ENCODE results near the gene ADARB2.
"Not testable (repeated sequence)": the region's sequence is repeated elsewhere in the genome, so short reads cannot be mapped to it uniquely, and the experiment has no call there.

Gene ADARB2

GRCh38 chr10:1461016-1461415 is 276.3 kb downstream of the ADARB2 start:
- Histone ChIP-seq H4K20me1 (ENCODE audit: control insufficient read depth, insufficient read depth, low read depth, low read length) (no peaks in the 10 kb centered on the region), H3K4me2 (ENCODE audit: low read length) (peak overlapping the region; percentile 65), H3K27ac (ENCODE audit: low read depth, low read length) (peak overlapping the region; percentile 83), H3K79me2 (ENCODE audit: control insufficient read depth, low read length) (no peaks in the 10 kb centered on the region), H3K9me2 (replicated peaks; ENCODE audit: control insufficient read depth, low read length) (no peaks in the 10 kb centered on the region), H3K4me1 (ENCODE audit: control insufficient read depth, low read length) (peaks cover 76% of the 10 kb centered on the region), H3K36me3 (ENCODE audit: control insufficient read depth, low read length) (no peaks in the 10 kb centered on the region), H3F3A (ENCODE audit: control insufficient read depth, insufficient read depth) (peaks cover 7% of the 10 kb centered on the region), H3K27me3 (ENCODE audit: control insufficient read depth, low read length) (no peaks in the 10 kb centered on the region), H3K4me3 (ENCODE audit: low read length) (peak overlapping the region; percentile 49), H3K9me3 (ENCODE audit: control insufficient read depth, insufficient read depth, low read length) (no peaks in the 10 kb centered on the region)
- TF ChIP-seq EZH2phosphoT487 (IDR thresholded peaks at IDR 0.05; ENCODE audit: borderline replicate concordance, low read length), result no peak
- TF ChIP-seq, protein P1, sequence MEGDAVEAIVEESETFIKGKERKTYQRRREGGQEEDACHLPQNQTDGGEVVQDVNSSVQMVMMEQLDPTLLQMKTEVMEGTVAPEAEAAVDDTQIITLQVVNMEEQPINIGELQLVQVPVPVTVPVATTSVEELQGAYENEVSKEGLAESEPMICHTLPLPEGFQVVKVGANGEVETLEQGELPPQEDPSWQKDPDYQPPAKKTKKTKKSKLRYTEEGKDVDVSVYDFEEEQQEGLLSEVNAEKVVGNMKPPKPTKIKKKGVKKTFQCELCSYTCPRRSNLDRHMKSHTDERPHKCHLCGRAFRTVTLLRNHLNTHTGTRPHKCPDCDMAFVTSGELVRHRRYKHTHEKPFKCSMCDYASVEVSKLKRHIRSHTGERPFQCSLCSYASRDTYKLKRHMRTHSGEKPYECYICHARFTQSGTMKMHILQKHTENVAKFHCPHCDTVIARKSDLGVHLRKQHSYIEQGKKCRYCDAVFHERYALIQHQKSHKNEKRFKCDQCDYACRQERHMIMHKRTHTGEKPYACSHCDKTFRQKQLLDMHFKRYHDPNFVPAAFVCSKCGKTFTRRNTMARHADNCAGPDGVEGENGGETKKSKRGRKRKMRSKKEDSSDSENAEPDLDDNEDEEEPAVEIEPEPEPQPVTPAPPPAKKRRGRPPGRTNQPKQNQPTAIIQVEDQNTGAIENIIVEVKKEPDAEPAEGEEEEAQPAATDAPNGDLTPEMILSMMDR (IDR thresholded peaks at IDR 0.05; ENCODE audit: low read depth, low read length, poor library complexity, severe bottlenecking), result no peak

DNA sequence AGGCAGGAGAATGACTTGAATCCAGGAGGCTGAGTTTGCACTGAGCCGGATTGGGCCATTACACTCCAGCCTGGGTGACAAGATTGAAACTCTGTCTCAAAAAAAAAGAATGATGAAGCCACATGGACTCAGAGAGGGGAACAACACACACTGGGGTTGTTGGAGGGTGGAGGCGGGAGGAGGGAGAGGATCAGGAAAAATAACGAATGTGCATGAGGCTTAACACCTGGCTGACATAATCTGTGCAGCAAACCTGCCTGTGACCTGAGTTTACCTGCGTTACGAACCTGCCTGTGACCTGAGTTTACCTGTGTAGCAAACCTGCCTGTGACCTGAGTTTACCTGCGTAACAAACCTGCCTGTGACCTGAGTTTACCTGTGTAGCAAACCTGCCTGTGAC is 277.7 kb downstream of the ADARB2 start:
- H3K9me3 ChIP-seq (ENCODE audit: control insufficient read depth, insufficient read depth, low read length); H3K36me3 ChIP-seq (ENCODE audit: control insufficient read depth, low read length); H3K27ac ChIP-seq (ENCODE audit: low read depth, low read length): not testable (repeated sequence)

DNA sequence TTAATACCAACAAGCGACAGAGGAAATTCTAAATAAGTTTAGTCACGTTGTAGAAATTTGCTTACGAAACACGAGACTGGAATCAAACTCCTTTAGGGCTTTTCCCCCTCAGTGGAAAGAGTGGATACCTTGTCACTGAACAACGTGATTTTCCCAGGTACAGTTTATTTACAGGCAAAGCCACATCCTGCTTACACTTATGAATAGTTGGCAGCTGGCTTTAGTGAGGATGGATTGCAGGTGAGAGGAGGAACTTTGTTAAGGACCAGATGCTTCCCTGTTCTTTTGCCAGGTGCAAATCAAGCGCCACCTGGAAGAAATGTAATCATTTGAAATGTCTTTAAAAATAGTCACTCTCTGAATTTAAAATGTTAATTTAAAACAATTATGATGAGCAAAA is 282.4 kb downstream of the ADARB2 start:
- peaks cover 18% of the 10 kb centered on the region for H3F3A ChIP-seq (ENCODE audit: control insufficient read depth, insufficient read depth)
- TF ChIP-seq EZH2phosphoT487 (IDR thresholded peaks at IDR 0.05; ENCODE audit: borderline replicate concordance, low read length), result no peak
- TF ChIP-seq, protein P1 (IDR thresholded peaks at IDR 0.05; ENCODE audit: low read depth, low read length, poor library complexity, severe bottlenecking), result no peak
- H4K20me1 ChIP-seq (ENCODE audit: control insufficient read depth, insufficient read depth, low read depth, low read length), result no peaks in the 10 kb centered on the region
- peak overlapping the region; percentile 78 for H3K4me2 ChIP-seq (ENCODE audit: low read length)
- H3K27me3 ChIP-seq (ENCODE audit: control insufficient read depth, low read length), result no peaks in the 10 kb centered on the region
- no peaks in the 10 kb centered on the region for H3K79me2 ChIP-seq (ENCODE audit: control insufficient read depth, low read length)
- peak overlapping the region; percentile 96 for H3K27ac ChIP-seq (ENCODE audit: low read depth, low read length)
- H3K9me3 ChIP-seq (ENCODE audit: control insufficient read depth, insufficient read depth, low read length), result peaks cover 12% of the 10 kb centered on the region; the same call in 1 of the 2 replicates
- H3K9me2 ChIP-seq (replicated peaks; ENCODE audit: control insufficient read depth, low read length), result no peaks in the 10 kb centered on the region
- peaks cover 82% of the 10 kb centered on the region for H3K4me1 ChIP-seq (ENCODE audit: control insufficient read depth, low read length)
- H3K36me3 ChIP-seq (ENCODE audit: control insufficient read depth, low read length), result peaks cover 3% of the 10 kb centered on the region; the same call in 1 of the 2 replicates
- H3K4me3 ChIP-seq (ENCODE audit: low read length), result peak overlapping the region; percentile 56

More for the DNA sequence above, 277.7 kb downstream of the ADARB2 start:
- not testable (repeated sequence) for H3K27me3 ChIP-seq (ENCODE audit: control insufficient read depth, low read length); H3K79me2 ChIP-seq (ENCODE audit: control insufficient read depth, low read length); H3K9me2 ChIP-seq (replicated peaks; ENCODE audit: control insufficient read depth, low read length); H3K4me2 ChIP-seq (ENCODE audit: low read length); H3K4me3 ChIP-seq (ENCODE audit: low read length); H4K20me1 ChIP-seq (ENCODE audit: control insufficient read depth, insufficient read depth, low read depth, low read length)
- peaks cover 84% of the 10 kb centered on the region for H3K4me1 ChIP-seq (ENCODE audit: control insufficient read depth, low read length)
- H3F3A ChIP-seq (ENCODE audit: control insufficient read depth, insufficient read depth), result peaks cover 18% of the 10 kb centered on the region

DNA sequence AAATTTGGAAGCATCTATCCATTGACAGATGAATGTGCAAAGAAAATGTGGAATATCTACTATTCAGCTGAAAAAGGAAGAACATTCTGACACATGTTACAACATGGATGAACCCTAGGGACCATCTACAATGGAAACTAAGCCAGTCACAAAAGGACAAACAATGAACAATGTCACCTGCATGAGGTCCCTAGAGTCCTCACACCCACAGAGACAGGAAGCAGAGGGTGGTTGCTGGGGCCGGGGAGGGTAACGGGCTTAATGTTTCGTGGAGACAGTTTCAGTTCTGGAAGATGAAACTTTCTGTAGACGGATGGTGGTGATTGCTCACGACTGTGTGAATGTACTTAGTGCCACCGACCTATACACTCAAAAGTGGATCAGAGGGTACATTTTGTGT is 282.9 kb downstream of the ADARB2 start:
- Histone ChIP-seq H3K79me2 (ENCODE audit: control insufficient read depth, low read length) (no peaks in the 10 kb centered on the region), H4K20me1 (ENCODE audit: control insufficient read depth, insufficient read depth, low read depth, low read length) (no peaks in the 10 kb centered on the region), H3K36me3 (ENCODE audit: control insufficient read depth, low read length) (peaks cover 3% of the 10 kb centered on the region; the same call in 1 of the 2 replicates), H3K9me2 (replicated peaks; ENCODE audit: control insufficient read depth, low read length) (no peaks in the 10 kb centered on the region), H3F3A (ENCODE audit: control insufficient read depth, insufficient read depth) (peaks cover 18% of the 10 kb centered on the region), H3K4me1 (ENCODE audit: control insufficient read depth, low read length) (peaks cover 77% of the 10 kb centered on the region), H3K4me2 (ENCODE audit: low read length) (peak overlapping the region; percentile 78), H3K27me3 (ENCODE audit: control insufficient read depth, low read length) (no peaks in the 10 kb centered on the region), H3K4me3 (ENCODE audit: low read length) (peak overlapping the region; percentile 56), H3K9me3 (ENCODE audit: control insufficient read depth, insufficient read depth, low read length) (peaks cover 12% of the 10 kb centered on the region; the same call in 1 of the 2 replicates), H3K27ac (ENCODE audit: low read depth, low read length) (peak overlapping the region; percentile 96)
- no peak for TF ChIP-seq EZH2phosphoT487 (IDR thresholded peaks at IDR 0.05; ENCODE audit: borderline replicate concordance, low read length)
- TF ChIP-seq, protein P1 (IDR thresholded peaks at IDR 0.05; ENCODE audit: low read depth, low read length, poor library complexity, severe bottlenecking), result no peak

Measured in DOHH2 (cell line).